ENCODE data around the gene SLC22A17.
A peak's percentile ranks its signal among the peaks of the same experiment; 100 is the strongest.

Gene SLC22A17

DNA sequence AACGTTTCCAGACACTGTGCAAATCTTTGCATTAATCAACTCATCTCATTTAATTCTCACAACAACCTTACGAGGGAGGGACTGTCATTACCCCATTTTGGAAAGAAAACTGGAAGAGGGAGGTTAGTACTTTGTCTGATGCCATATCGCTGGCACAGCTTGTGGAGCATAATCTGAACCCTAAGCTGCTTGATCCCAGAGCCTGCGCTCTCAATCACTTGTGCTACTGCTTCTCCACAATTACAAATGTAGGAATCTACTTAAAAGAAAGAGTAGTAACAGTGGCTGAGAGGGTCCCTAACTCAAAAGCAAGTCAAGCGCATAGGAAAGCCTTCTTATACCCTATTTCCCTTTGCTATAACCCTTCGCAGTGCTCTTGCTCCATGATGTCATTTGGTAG lies 9.1 kb upstream of the SLC22A17 start:
- DNase-seq (ENCODE audit: low spot score) = no peak

DNA sequence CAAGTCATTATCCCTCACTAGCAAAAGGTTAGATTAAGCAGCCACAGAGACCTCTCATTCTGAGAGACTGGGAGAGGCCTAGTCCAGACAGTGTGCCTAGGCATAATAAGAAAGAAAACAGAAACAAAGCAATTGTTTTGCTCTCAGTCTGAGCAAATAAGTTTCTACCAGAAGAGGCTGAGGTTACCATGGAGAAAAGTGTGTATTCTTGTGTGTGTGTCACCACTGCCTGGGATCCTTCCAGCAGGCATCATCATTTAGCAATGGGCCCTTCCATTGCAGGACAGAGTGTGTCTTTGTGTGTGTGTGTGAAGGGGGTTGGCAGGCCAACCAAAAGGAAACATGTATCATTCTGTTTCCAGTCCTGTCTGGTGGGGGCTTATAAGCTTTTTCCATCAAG lies 8.6 kb upstream of the SLC22A17 start:
- DNase-seq (ENCODE audit: low spot score) = no peak

DNA sequence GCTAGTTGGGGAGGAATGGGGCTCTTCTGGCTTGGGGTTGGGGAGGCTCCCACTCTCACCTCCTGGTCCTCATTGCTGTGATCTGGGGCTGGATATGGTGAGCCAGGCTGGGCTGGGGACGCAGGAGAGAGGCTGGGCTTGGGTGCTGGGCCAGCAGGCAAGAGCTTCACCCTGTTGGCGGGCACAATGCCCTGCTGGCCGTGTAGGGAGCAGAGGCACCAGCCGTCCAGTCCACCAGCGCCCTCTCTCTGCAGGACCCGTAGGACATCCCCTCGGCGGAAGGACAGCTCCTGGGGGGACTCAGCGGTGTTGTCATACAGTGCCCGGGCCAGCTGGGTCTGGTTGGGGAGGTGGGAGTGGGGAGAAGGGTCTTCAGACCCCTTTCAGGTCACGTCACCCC lies 7.8 kb upstream of the SLC22A17 start:
- no peak for DNase-seq (ENCODE audit: low spot score)

DNA sequence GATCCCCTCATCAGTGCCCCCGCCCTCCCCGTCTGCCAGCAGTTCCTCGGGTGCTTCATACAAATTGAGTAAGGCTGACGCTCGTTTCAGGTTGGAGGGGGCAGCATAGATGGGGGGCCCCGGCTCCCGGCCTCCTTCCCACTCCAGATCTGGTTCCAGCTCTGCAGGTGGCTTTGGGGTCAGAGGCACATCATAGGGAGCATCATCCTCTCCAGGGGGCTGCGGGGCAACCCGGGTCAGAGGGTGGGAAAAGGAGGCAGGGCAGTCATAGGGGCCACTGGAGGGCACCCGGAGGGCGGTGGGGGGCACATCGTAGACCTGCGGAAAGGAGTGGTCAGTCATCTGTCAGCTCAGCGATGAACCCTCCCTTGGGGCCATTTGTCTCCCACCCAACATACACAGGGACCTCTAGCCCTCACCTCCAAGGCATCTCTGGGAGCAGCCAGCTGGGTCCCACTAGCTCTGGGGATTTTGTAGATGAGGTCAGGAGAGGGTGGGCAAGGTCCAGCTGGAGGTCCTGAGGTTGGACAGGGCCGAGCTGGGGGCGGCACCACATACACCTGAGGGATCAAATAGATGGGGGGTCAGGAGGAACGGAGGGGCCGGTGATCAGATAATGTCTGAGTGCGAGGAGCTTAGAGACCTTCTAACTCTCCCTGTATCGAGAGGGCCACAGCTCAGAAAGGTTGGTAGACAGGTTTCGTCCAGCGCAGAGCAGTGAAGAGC lies 7.2 kb upstream of the SLC22A17 start:
- no peak for DNase-seq (ENCODE audit: low spot score)

DNA sequence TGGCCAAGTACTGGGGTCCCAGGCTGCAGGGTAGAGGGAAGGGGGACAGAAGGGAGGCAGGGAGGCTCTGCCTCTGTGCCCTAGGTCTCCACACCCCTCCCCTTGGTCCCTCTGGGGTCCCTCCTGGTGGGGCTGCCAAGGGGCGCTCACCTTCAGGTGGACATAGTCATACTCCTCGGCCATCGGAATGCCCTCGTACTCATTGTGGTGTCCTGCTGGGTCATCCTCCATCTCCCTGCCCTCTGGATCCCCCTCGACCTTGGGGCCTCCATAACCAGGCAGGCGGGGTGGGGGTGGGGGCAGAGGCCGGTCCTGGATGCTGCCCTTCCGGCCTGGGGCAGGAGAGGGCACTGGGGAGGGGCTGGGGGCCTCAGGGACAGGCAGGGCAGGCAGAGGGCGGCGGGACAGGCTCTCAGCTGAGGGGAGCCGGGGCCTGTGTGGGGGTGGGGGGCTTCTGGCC lies 6.5 kb upstream of the SLC22A17 start:
- no peak for DNase-seq (ENCODE audit: low spot score)

- no peak for DNase-seq (ENCODE audit: low spot score)
Observed at GRCh38 chr14:23358553-23359166, 6.0 kb upstream of the SLC22A17 start.

DNA sequence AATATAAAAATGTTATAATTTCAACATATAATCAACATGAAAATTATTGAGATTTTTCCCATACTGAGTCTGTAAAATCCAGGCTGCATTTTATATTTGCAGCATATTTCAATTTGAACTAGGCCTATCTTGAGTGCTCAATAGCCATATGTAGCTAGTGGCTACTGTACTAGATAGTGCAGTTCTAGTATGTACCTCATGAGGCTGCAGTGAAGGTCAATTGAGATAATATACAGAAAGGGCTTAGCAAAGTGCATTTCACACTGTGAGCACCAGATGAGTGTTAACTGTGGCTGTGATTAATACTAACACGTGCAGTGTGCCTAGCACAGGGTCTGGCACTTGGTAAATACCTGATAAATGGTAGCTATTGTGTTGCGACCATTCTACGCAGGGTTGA lies 5.4 kb upstream of the SLC22A17 start:
- DNase-seq (ENCODE audit: low spot score) = no peak

GRCh38 chr14:23357261-23357660 lies 4.6 kb upstream of the SLC22A17 start:
- DNase-seq (ENCODE audit: low spot score) = no peak

DNA sequence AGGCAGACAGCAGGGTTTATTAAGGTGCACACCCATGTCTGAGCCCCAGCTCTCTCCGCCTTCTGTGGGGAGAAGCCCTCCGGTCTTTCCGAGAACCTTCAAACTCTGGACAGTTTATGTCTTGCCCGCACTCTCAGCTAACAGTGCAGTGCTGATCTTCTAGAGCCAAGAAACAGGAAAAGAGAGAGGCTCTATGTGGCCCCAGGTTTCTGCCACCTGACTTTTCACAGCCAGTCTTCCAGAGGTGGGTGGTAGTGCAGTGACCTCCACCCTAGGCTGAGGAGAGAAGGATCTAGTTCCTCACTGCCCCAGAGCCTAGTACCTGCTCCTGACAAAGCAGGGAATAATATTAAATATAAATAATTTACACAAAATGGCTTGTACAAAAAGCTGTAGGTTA lies 4.0 kb upstream of the SLC22A17 start:
- no peak for DNase-seq (ENCODE audit: low spot score)

DNA sequence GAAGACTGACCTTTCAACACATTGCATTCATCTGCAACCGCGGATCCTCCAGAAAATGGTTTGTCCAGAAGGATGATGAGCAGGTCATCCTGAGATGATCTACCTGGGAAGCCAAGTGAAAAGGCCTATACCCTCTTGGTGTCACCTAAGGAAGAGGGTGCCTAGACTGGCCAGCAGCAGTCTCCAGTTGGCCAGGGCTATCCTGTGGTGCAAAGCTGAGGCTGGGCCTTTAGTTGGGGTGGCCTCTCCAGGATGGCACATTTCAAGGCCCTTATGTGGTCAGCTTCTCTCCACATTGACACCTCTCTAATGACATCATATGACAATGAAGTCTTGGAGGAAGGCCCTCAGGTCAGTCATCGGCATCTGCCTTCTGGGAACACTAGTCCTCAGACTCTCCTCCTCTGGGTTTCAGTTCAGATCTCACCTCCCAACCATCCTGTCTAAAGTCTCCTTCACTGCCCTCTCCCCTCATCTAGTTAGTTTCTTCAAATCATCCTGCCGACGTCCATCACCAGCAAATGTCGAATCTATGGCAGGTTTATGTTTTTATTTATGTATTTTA lies 3.3 kb upstream of the SLC22A17 start:
- no peak for DNase-seq (ENCODE audit: low spot score)

- no peak for DNase-seq (ENCODE audit: low spot score)
Observed at GRCh38 chr14:23354990-23355389, 2.3 kb upstream of the SLC22A17 start.

DNA sequence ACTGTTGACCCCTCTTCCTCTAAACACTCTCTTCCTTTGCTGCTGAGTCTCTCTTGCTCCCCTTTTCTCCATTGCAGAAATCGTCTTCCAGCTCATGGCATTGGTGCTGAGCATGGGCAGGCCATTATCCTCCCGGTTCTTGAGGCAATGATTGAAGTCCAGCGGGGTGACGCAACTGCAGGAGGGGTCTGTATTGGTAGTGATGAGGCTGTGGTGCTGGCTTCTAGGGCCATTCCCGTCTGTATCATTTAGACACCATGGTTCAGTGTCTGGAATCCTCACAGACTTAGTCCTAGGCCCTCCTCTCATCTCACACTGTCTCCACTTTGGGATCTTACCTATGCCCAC lies 720 bp upstream of the SLC22A17 start:
- DNase-seq (ENCODE audit: low spot score) = no peak

DNA sequence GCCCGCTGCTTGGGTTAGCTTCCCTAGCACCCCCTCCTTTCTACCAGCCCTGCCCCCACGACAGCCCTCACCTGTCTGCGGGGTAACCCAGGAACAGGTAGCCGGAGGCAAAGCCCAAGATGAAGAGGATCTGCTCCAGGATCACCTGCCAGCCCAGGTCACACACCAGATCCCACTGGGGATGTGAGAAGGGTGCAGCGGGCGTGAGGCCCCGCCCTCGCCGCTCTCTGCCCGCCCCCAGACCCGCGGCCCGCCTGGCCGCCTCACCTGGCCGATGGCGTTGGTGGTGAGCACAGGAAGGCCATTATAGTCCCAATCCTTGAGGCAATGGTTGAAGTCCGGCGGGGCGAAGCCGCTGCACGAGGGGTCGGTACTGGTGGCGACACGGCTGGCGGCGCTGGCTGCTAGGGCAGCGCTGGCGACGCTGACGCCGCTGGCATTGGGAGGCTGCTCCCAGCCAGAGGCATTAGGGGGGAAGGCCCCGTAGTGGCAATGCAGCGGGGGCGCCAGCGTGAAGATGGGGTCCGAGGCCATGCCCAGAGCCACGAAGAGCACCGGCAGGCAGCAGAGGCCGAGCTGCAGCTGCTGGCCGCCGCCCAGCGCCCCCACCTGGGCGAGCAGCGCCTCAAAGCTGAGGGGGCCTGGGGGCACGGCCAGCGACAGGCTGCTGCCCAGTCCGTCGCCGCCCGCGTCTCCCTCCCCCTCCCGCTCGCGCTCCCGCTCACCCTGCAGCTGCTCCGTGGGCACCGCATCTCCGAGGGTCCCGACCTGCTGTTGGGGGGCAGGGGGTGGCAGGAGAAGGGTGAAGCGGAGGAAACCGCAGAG lies 794 bp downstream of the SLC22A17 start:
- DNase-seq (ENCODE audit: low spot score) = peak; percentile 46

GRCh38 chr14:23349156-23349845 lies 3.4 kb downstream of the SLC22A17 start:
- DNase-seq (ENCODE audit: low spot score) = no peak

- DNase-seq (ENCODE audit: low spot score) = no peak
Observed at GRCh38 chr14:23348297-23348655, 4.4 kb downstream of the SLC22A17 start.

GRCh38 chr14:23347406-23348296 lies 5.0 kb downstream of the SLC22A17 start:
- no peak for DNase-seq (ENCODE audit: low spot score)

DNA sequence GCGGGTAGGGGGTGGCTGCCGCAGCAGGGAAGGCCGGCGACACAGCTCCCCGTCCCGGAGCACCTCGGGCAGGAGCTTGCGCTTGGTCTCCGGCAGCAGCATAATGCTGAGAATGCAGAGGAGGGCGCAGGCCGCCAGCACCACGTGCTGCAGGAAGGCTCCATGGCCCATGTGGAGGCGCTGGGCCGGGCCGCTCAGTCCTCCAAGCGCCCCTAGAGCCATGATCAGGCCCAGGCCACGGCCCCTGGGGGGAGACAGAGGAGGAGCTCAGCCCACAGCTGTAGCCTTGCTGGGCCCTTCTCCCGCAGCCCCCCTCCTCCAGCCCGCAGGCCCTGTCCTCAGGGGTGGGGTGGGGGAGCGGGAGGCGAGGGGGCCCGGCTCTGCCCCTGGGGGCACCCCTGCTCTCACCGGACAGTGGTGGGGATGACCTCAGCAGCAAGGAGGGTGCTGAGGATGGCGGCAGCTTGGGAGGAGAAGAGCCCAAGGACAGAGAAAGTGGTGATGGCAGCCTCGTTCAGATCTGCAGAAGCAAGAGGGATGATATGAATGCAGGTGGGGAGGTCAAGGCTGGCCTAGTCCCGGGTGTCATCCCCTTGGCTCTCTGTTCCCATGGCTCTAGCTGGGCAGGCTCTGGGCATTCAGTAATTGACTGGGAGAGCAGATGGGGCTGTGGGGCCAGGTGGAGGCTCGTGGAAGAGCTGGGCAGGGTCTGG lies 5.8 kb downstream of the SLC22A17 start:
- DNase-seq (ENCODE audit: low spot score) = no peak

GRCh38 chr14:23345987-23346692 lies 6.5 kb downstream of the SLC22A17 start:
- no peak for DNase-seq (ENCODE audit: low spot score)

DNA sequence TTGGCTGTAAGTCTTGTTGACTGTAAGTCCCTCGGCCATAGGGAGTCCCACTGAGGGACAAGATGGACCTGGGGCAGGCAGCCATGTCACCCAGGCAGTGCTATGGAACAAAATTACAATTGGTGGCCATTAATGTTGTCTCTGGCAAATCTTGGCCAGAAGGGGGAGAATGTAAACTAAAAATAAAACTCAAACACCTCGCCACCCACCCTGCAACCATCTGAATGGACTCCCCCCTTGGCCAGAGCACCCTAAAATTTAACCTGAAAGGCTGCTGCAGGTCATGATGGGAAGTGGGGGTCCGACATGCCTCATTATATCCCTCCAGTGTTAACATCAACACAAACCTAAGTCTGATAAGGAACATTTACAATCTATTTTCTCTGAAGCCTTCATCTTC lies 8.2 kb downstream of the SLC22A17 start:
- DNase-seq (ENCODE audit: low spot score) = no peak

All from GM03348 (cell line).